SK-N-SH treated with all-trans-retinoic acid at 6 μM for 48 hours (cell line): ENCODE results near the gene CORO2A.

Experiments used
- ATAC-seq: fragments of 200-7000 bp; cut with Tn5 transposase; 3 replicates; pipeline ENCODE4 v1.9.1; 2020; ENCODE audit warnings: mild to moderate bottlenecking, moderate library complexity
- ARNTL ChIP-seq: fragments of 450-650 bp; formaldehyde crosslinking; IDR thresholded peaks from 2 replicates; pipeline ENCODE4 v1.5.0; 2020; ENCODE audit warnings: low read depth, mild to moderate bottlenecking, moderate library complexity, borderline replicate concordance
- BACH2 ChIP-seq: fragments of 250-450 bp; sonication (Bioruptor Pico); IDR thresholded peaks from 2 replicates; pipeline ENCODE4 v1.9.0; 2021; ENCODE audit warnings: mild to moderate bottlenecking, borderline replicate concordance
- CREB5 ChIP-seq: fragments of 250-450 bp; sonication (Bioruptor Pico); IDR thresholded peaks from 2 replicates; pipeline ENCODE4 v1.5.1; 2020; ENCODE audit warnings: low read depth, mild to moderate bottlenecking, moderate library complexity
- CSDC2 ChIP-seq: fragments of 250-450 bp; sonication (Bioruptor Pico); IDR thresholded peaks from 2 replicates; pipeline ENCODE4 v1.5.0; 2020; ENCODE audit warnings: mild to moderate bottlenecking, moderate library complexity
- CSRNP3 ChIP-seq: fragments of 250-450 bp; sonication (Bioruptor Pico); IDR thresholded peaks from 2 replicates; pipeline ENCODE4 v1.5.1; 2021; ENCODE audit warnings: mild to moderate bottlenecking, moderate library complexity
- ESRRG ChIP-seq: fragments of 250-450 bp; sonication (Bioruptor Pico); IDR thresholded peaks from 2 replicates; pipeline ENCODE4 v1.6.1; 2021; ENCODE audit warnings: mild to moderate bottlenecking
- GLIS3 ChIP-seq: fragments of 250-450 bp; sonication (Bioruptor Pico); IDR thresholded peaks from 2 replicates; pipeline ENCODE4 v1.5.0; 2020; ENCODE audit warnings: mild to moderate bottlenecking, moderate library complexity
- ISL1 ChIP-seq: fragments of 250-450 bp; sonication (Bioruptor Pico); IDR thresholded peaks from 2 replicates; pipeline ENCODE4 v2.1.2; 2022; ENCODE audit warnings: mild to moderate bottlenecking, moderate library complexity
- OSR1 ChIP-seq: fragments of 250-450 bp; sonication (Bioruptor Pico); IDR thresholded peaks from 2 replicates; pipeline ENCODE4 v1.8.0; 2022; ENCODE audit warnings: moderate library complexity, mild to moderate bottlenecking, inconsistent platforms
- PATZ1 ChIP-seq: fragments of 250-450 bp; sonication (Bioruptor Pico); IDR thresholded peaks from 2 replicates; pipeline ENCODE4 v1.8.0; 2020; ENCODE audit warnings: mild to moderate bottlenecking, moderate library complexity, borderline replicate concordance
- POU6F1 ChIP-seq: fragments of 250-450 bp; sonication (Bioruptor Pico); IDR thresholded peaks from 2 replicates; pipeline ENCODE4 v1.8.0; 2021; ENCODE audit warnings: low read depth, mild to moderate bottlenecking, moderate library complexity, borderline replicate concordance
- PPARA ChIP-seq: fragments of 250-450 bp; sonication (Bioruptor Pico); IDR thresholded peaks from 2 replicates; pipeline ENCODE4 v1.5.0; 2020; ENCODE audit warnings: mild to moderate bottlenecking, borderline replicate concordance
- RARB ChIP-seq: fragments of 250-450 bp; sonication (Bioruptor Pico); IDR thresholded peaks from 2 replicates; pipeline ENCODE4 v1.8.0; 2021; ENCODE audit warnings: mild to moderate bottlenecking, moderate library complexity
- TCF4 ChIP-seq: fragments of 250-450 bp; sonication (Bioruptor Pico); IDR thresholded peaks from 2 replicates; pipeline ENCODE4 v1.8.0; 2021; ENCODE audit warnings: mild to moderate bottlenecking, moderate library complexity, borderline replicate concordance
- TOX ChIP-seq: fragments of 250-450 bp; sonication (Bioruptor Pico); IDR thresholded peaks from 2 replicates; pipeline ENCODE4 v1.8.0; 2021; ENCODE audit warnings: mild to moderate bottlenecking, moderate library complexity, borderline replicate concordance
- TSHZ2 ChIP-seq: fragments of 250-450 bp; sonication (Bioruptor Pico); IDR thresholded peaks from 2 replicates; pipeline ENCODE4 v1.5.0; 2020; ENCODE audit warnings: mild to moderate bottlenecking, moderate library complexity
- ZFP3 ChIP-seq: fragments of 250-450 bp; sonication (Bioruptor Pico); IDR thresholded peaks from 2 replicates; pipeline ENCODE4 v1.5.0; 2020; ENCODE audit warnings: mild to moderate bottlenecking, moderate library complexity
- ZFP30 ChIP-seq: fragments of 450-650 bp; formaldehyde crosslinking; IDR thresholded peaks from 2 replicates; pipeline ENCODE4 v1.5.0; 2022; ENCODE audit warnings: mild to moderate bottlenecking, moderate library complexity
- ZNF70 ChIP-seq: fragments of 450-650 bp; formaldehyde crosslinking; IDR thresholded peaks from 2 replicates; pipeline ENCODE4 v1.5.0; 2020; ENCODE audit warnings: mild to moderate bottlenecking, moderate library complexity
- ZNF8 ChIP-seq: fragments of 450-650 bp; formaldehyde crosslinking; IDR thresholded peaks from 2 replicates; pipeline ENCODE4 v1.5.0; 2020; ENCODE audit warnings: mild to moderate bottlenecking, moderate library complexity

The CORO2A gene

GRCh38 chr9:98150721-98151120, 41.7 kb downstream of the CORO2A start:
- TF ChIP-seq RARB (no peak), ZNF8 (no peak), OSR1 (CRISPR knock-in tag) (no peak), TCF4 (no peak), CREB5 (no peak), CSRNP3 (CRISPR knock-in tag) (no peak), ISL1 (CRISPR knock-in tag) (no peak), TSHZ2 (no peak), CSDC2 (no peak), ARNTL (CRISPR knock-in tag) (no peak)
- TF ChIP-seq, all 23 proteins: peak for 0
- ATAC-seq: no peak

GRCh38 chr9:98150164-98150563, 42.3 kb downstream of the CORO2A start:
- no peak for ATAC-seq
- TF ChIP-seq TSHZ2 (no peak), PPARA (CRISPR knock-in tag) (no peak), POU6F1 (no peak), ZNF8 (no peak), ZNF70 (CRISPR knock-in tag) (no peak), ZFP3 (no peak), RARB (no peak), CREB5 (no peak), BACH2 (CRISPR knock-in tag) (no peak), OSR1 (CRISPR knock-in tag) (no peak), TOX (CRISPR knock-in tag) (no peak), TCF4 (no peak), ISL1 (CRISPR knock-in tag) (no peak), GLIS3 (no peak), ARNTL (CRISPR knock-in tag) (no peak), PATZ1 (CRISPR knock-in tag) (no peak), ESRRG (CRISPR knock-in tag) (no peak), ZFP30 (no peak), CSRNP3 (CRISPR knock-in tag) (no peak)
